T-cell (primary cell): Measurements from ENCODE around the gene COTL1. TPM values are rescaled to one million over a fixed set of nuclear protein-coding genes. Genes with fewer than 3 reads are reported as not detected.

Experiments
- ATAC-seq, 4 experiments: fragments of 200-7000 bp in 3 of 4; fragments of 150-1000 bp in 1 of 4; cut with Tn5 transposase; replicated peaks in 1 of 4; 1 replicate in 3 of 4; 2 replicates in 1 of 4; pipeline ENCODE4 v1.10.0; 2021; ENCODE audit warnings: moderate library complexity in 3 of 4, mild to moderate bottlenecking in 2 of 4, moderate number of reproducible peaks in 1 of 4
- CTCF ChIA-PET, 2 donors: fragments of 300-600 bp; sonication (Branson Sonifier 250); formaldehyde crosslinking; loops; one replicate each; lab custom pipeline; 2022; ENCODE audit warnings: antibody characterized with exemption in 2 of 2; lab: Charles Lee
- POLR2A ChIA-PET, 2 donors: fragments of 300-600 bp; sonication (Branson Sonifier 250); formaldehyde crosslinking; loops; one replicate each; lab custom pipeline; 2022; ENCODE audit warnings: antibody characterized with exemption in 2 of 2; lab: Charles Lee
- DNase-seq, 35 experiments: peaks; one replicate each; pipeline versions ENCODE4 v3.0.0 to v3.0.0-alpha.2; 2013 to 2023
- H3K27ac ChIP-seq: one replicate; pipeline ENCODE4 v1.5.1; 2013; ENCODE audit warnings: low read length
- H3K27me3 ChIP-seq, 2 experiments: replicated peaks in 1 of 2; 1 replicate in 1 of 2; 2 replicates in 1 of 2; pipeline versions ENCODE4 v1.6.1 to v1.7.0; 2013; ENCODE audit warnings: low read length in 1 of 2, mixed read lengths in 1 of 2; ENCODE audit not compliant: control insufficient read depth in 2 of 2, insufficient read depth in 2 of 2; ENCODE audit errors: extremely low read depth in 1 of 2
- H3K36me3 ChIP-seq, 2 donors: 1 replicate in 1 of 2; 2 replicates in 1 of 2; pipeline versions ENCODE4 v1.6.1 to v1.7.0; 2013; ENCODE audit warnings: low read length in 1 of 2; ENCODE audit not compliant: control insufficient read depth in 2 of 2, insufficient read depth in 1 of 2; ENCODE audit errors: extremely low read depth in 1 of 2
- H3K4me1 ChIP-seq, 2 experiments: 1 replicate in 1 of 2; 2 replicates in 1 of 2; pipeline versions ENCODE4 v1.6.1 to v1.7.0; 2013; ENCODE audit warnings: low read length in 2 of 2, mixed read lengths in 1 of 2; ENCODE audit not compliant: insufficient read depth in 2 of 2, control insufficient read depth in 1 of 2; ENCODE audit errors: extremely low read depth in 1 of 2
- H3K4me3 ChIP-seq, 2 donors: 1 replicate in 1 of 2; 2 replicates in 1 of 2; pipeline versions ENCODE4 v1.5.1 to v1.7.0; 2013; ENCODE audit warnings: mild to moderate bottlenecking in 2 of 2, low read length in 1 of 2, moderate library complexity in 1 of 2; ENCODE audit not compliant: control insufficient read depth in 1 of 2; ENCODE audit errors: extremely low read depth in 1 of 2
- H3K9me3 ChIP-seq: 2 replicates; pipeline ENCODE4 v1.7.0; 2013
- H3K27ac Mint-ChIP-seq, 2 donors: one replicate each; pipeline ENCODE4 v1.8.0; 2020 to 2021; ENCODE audit warnings: mild to moderate bottlenecking in 2 of 2, mixed read lengths in 2 of 2
- H3K27me3 Mint-ChIP-seq, 2 donors: one replicate each; pipeline ENCODE4 v1.8.0; 2021 to 2022; ENCODE audit warnings: mixed read lengths in 2 of 2
- H3K36me3 Mint-ChIP-seq: one replicate; pipeline ENCODE4 v1.8.0; 2021; ENCODE audit warnings: mixed read lengths
- H3K4me1 Mint-ChIP-seq, 3 donors: one replicate each; pipeline ENCODE4 v1.8.0; 2020 to 2022; ENCODE audit warnings: mixed read lengths in 3 of 3, mild to moderate bottlenecking in 1 of 3
- H3K4me3 Mint-ChIP-seq, 3 donors: one replicate each; pipeline ENCODE4 v1.8.0; 2020 to 2022; ENCODE audit warnings: mild to moderate bottlenecking in 3 of 3, mixed read lengths in 3 of 3, moderate library complexity in 3 of 3
- H3K9me3 Mint-ChIP-seq, 3 donors: one replicate each; pipeline ENCODE4 v1.8.0; 2020 to 2022; ENCODE audit warnings: mixed read lengths in 3 of 3
- WGBS: methylation state at CpG from one replicate; pipeline ENCODE4 v1.1.5; 2013; ENCODE audit warnings: missing lambda C conversion rate; ENCODE audit not compliant: insufficient coverage; 5-methylcytosine and 5-hydroxymethylcytosine counted together
- total RNA-seq, 35 experiments: library from RNA in 6 of 35; stranded (reverse) in 6 of 35; fragments of 120-200 nt in 1 of 35; gene quantifications; one replicate each; pipeline versions ENCODE4 v1.2.1 to v1.2.4 and lab custom pipeline; 2013 to 2026

COTL1 gene
- total RNA-seq, 5 donors from 2014 or later (not counting 1 experiment from before 2014, with no cell fraction given), result 205 to 265 (median 221) TPM

- POLR2A ChIA-PET, result interaction anchor here in 1 of 2 donors (0.6 kb wide), 1 partner anchor 53 kb away, joined by 3 read pairs; no protein-coding TSS in a partner anchor
- H3K4me1 Mint-ChIP-seq, result peaks cover 88 to 95% (median 92%) of the 10 kb centered on the region in 3 donors
- peak overlapping the region; percentile 79 for H3K27ac ChIP-seq
- H3K4me3 ChIP-seq, result peak overlapping the region in 1 of 2 donors; percentile 5
- H3K36me3 ChIP-seq, result peaks cover 2 to 25% of the 10 kb centered on the region in 2 donors
- H3K27me3 Mint-ChIP-seq, result no peaks in the 10 kb centered on the region
- DNase-seq (peak in 10 of 35 experiments; percentile 26 to 60 (median 36)), ATAC-seq (peak; percentile 51 to 64 (median 57))
- peaks cover 75 to 99% of the 10 kb centered on the region in 2 experiments for H3K4me1 ChIP-seq
- H3K27me3 ChIP-seq, result no peaks in the 10 kb centered on the region
- CTCF ChIA-PET, result interaction anchor here in 1 of 2 donors (0.5 to 1.0 kb wide), 3 partner anchors 8 to 66 kb away, joined by 3 to 5 read pairs (median 3); no protein-coding TSS in a partner anchor
- H3K9me3 ChIP-seq, result peaks cover 2% of the 10 kb centered on the region
- H3K36me3 Mint-ChIP-seq, result peaks cover 21% of the 10 kb centered on the region
- H3K4me3 Mint-ChIP-seq, result peak overlapping the region; percentile 25 to 76 (median 39)
- 53% methylated on average over 13 of the region's 14 CpGs for WGBS
- peak overlapping the region; percentile 90 to 96 for H3K27ac Mint-ChIP-seq
- H3K9me3 Mint-ChIP-seq, result no peaks in the 10 kb centered on the region
These were observed 11.6 kb downstream of the COTL1 start for GRCh38 chr16:84606081-84606875.

DNA sequence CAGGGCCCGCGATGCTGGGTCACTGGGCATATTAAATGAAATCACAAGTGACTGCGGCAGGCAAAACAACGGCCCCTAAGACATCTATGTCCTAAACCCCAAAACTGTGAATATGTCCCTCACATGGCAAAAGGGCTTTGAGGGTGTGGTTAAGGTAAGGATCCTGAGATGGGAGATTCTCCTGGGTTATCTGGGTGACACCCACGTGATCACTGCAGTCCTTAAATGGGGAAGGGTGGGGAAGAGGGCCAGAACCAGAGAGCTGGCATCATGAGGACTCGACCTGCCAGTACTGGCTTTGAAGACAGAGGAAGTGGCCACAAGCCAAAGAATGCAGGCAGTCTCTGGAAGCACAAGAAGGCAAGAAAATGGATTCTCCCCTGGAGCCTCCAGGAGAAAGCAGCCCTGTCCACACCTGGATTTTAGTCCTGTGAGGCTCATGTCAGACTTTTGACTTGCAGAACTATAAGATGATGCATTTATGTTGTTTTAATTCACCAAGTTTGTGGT is 12.5 kb downstream of the COTL1 start:
- Histone ChIP-seq H3K4me3 (no peak overlapping the region), H3K27me3 (no peaks in the 10 kb centered on the region), H3K4me1 (peaks cover 76 to 99% of the 10 kb centered on the region in 2 experiments), H3K36me3 (peaks cover 2 to 20% of the 10 kb centered on the region in 2 donors), H3K9me3 (peaks cover 2% of the 10 kb centered on the region), H3K27ac (peak overlapping the region; percentile 79)
- Mint-ChIP-seq H3K4me1 (peaks cover 88 to 95% (median 92%) of the 10 kb centered on the region in 3 donors), H3K27me3 (no peaks in the 10 kb centered on the region), H3K4me3 (peak overlapping the region in 1 of 3 donors; percentile 76), H3K36me3 (peaks cover 12% of the 10 kb centered on the region), H3K9me3 (no peaks in the 10 kb centered on the region), H3K27ac (peak overlapping the region; percentile 90 to 96)
- 62% methylated on average over 2 of the region's 6 CpGs for WGBS
- no peak for ATAC-seq
- POLR2A ChIA-PET, result no interaction called here
- CTCF ChIA-PET, result no interaction called here
- DNase-seq, result no peak

GRCh38 chr16:84604477-84605013 is 13.3 kb downstream of the COTL1 start:
- peaks cover 77 to 99% of the 10 kb centered on the region in 2 experiments for H3K4me1 ChIP-seq
- Mint-ChIP-seq H3K4me1 (peaks cover 88 to 95% (median 92%) of the 10 kb centered on the region in 3 donors), H3K36me3 (peaks cover 7% of the 10 kb centered on the region), H3K4me3 (peak overlapping the region in 1 of 3 donors; percentile 76), H3K27me3 (no peaks in the 10 kb centered on the region), H3K9me3 (no peaks in the 10 kb centered on the region), H3K27ac (peak overlapping the region; percentile 90 to 96)
- ATAC-seq, result no peak
- peaks cover 2% of the 10 kb centered on the region for H3K9me3 ChIP-seq
- ChIA-PET POLR2A (no interaction called here), CTCF (no interaction called here)
- H3K27me3 ChIP-seq, result no peaks in the 10 kb centered on the region
- H3K36me3 ChIP-seq, result peaks cover 2 to 14% of the 10 kb centered on the region in 2 donors
- no peak for DNase-seq
- 76% methylated on average over 4 of the region's 9 CpGs for WGBS
- H3K27ac ChIP-seq, result peak overlapping the region; percentile 39
- H3K4me3 ChIP-seq, result no peak overlapping the region

GRCh38 chr16:84603940-84604339 is 13.9 kb downstream of the COTL1 start:
- H3K4me1 ChIP-seq, result peaks cover 77 to 99% of the 10 kb centered on the region in 2 experiments
- H3K9me3 ChIP-seq, result peaks cover 2% of the 10 kb centered on the region
- no peak overlapping the region for H3K4me3 ChIP-seq
- H3K4me1 Mint-ChIP-seq, result peaks cover 88 to 95% (median 92%) of the 10 kb centered on the region in 3 donors
- H3K9me3 Mint-ChIP-seq, result no peaks in the 10 kb centered on the region
- ATAC-seq (no peak), DNase-seq (no peak)
- WGBS, result 60% methylated on average over 1 of the region's 10 CpGs
- H3K27me3 ChIP-seq, result no peaks in the 10 kb centered on the region
- peak overlapping the region in 1 of 3 donors; percentile 76 for H3K4me3 Mint-ChIP-seq
- no peaks in the 10 kb centered on the region for H3K27me3 Mint-ChIP-seq
- CTCF ChIA-PET, result interaction anchor here in 1 of 2 donors (0.8 kb wide), 1 partner anchor 9 kb away, joined by 4 read pairs; no protein-coding TSS in a partner anchor
- H3K36me3 Mint-ChIP-seq, result peaks cover 7% of the 10 kb centered on the region
- H3K27ac Mint-ChIP-seq, result peak overlapping the region; percentile 96 to 99
- POLR2A ChIA-PET, result interaction anchor here in 1 of 2 donors (0.6 kb wide), 1 partner anchor 12 kb away, joined by 3 read pairs; no protein-coding TSS in a partner anchor
- peak overlapping the region; percentile 50 for H3K27ac ChIP-seq
- H3K36me3 ChIP-seq, result peaks cover 2 to 14% of the 10 kb centered on the region in 2 donors

- CTCF ChIA-PET, result interaction anchor here in 1 of 2 donors (0.8 kb wide), 1 partner anchor 10 kb away, joined by 4 read pairs; no protein-coding TSS in a partner anchor
- Histone ChIP-seq H3K9me3 (peaks cover 2% of the 10 kb centered on the region), H3K27ac (peak overlapping the region; percentile 50), H3K4me3 (peak overlapping the region; percentile 0 to 27), H3K4me1 (peaks cover 77 to 99% of the 10 kb centered on the region in 2 experiments), H3K27me3 (no peaks in the 10 kb centered on the region), H3K36me3 (peaks cover 2 to 14% of the 10 kb centered on the region in 2 donors)
- Mint-ChIP-seq H3K27ac (peak overlapping the region; percentile 96 to 99), H3K4me3 (peak overlapping the region; percentile 37 to 69 (median 59)), H3K9me3 (no peaks in the 10 kb centered on the region), H3K4me1 (peaks cover 83 to 93% (median 88%) of the 10 kb centered on the region in 3 donors), H3K27me3 (no peaks in the 10 kb centered on the region), H3K36me3 (peaks cover 7% of the 10 kb centered on the region)
- ATAC-seq (no peak), DNase-seq (peak in 3 of 35 experiments; percentile 40 to 53 (median 47))
- WGBS, result 54% methylated on average over 22 of the region's 23 CpGs
- POLR2A ChIA-PET, result interaction anchor here in 1 of 2 donors (0.6 kb wide), 1 partner anchor 12 kb away, joined by 3 read pairs; no protein-coding TSS in a partner anchor
These were observed 14.6 kb downstream of the COTL1 start for GRCh38 chr16:84603140-84603816.
